Mucosa of gallbladder (tissue), 1 donor: ENCODE results near the gene NIPSNAP2. TPM values are rescaled to one million over a fixed set of nuclear protein-coding genes. Genes with fewer than 3 reads are reported as not detected.
"Not testable (repeated sequence)": the region's sequence is repeated elsewhere in the genome, so short reads cannot be mapped to it uniquely, and the experiment has no call there.

Experiments
- DNase-seq: peaks from one replicate; pipeline ENCODE4 v3.0.0-alpha.2; 2020; ENCODE audit warnings: low spot score
- total RNA-seq: library from RNA; stranded (reverse); gene quantifications from one replicate; pipeline ENCODE4 v1.2.1, GENCODE V29; 2021
- donor health status: DM: no; HTN: no; CAD: no.

The NIPSNAP2 gene
- total RNA-seq, 1 donor from 2014 or later: 45.3 TPM

- DNase-seq: no peak
These were observed 11.7 kb downstream of the NIPSNAP2 start for GRCh38 chr7:55975988-55976633.

GRCh38 chr7:55977831-55978230 lies 13.4 kb downstream of the NIPSNAP2 start:
- DNase-seq: no peak

- DNase-seq: no peak
These were observed 15.9 kb downstream of the NIPSNAP2 start for GRCh38 chr7:55980266-55980665.

GRCh38 chr7:55983537-55983936 lies 19.2 kb downstream of the NIPSNAP2 start:
- no peak for DNase-seq

GRCh38 chr7:55992346-55992745 lies 28.0 kb downstream of the NIPSNAP2 start:
- no peak for DNase-seq

- DNase-seq: no peak
These were observed 32.6 kb downstream of the NIPSNAP2 start for GRCh38 chr7:55996856-55997500.

- DNase-seq: no peak
These were observed 39.4 kb downstream of the NIPSNAP2 start for GRCh38 chr7:56003749-56004148.

GRCh38 chr7:56007167-56007652 lies 42.8 kb downstream of the NIPSNAP2 start:
- DNase-seq: no peak

- DNase-seq: no peak
These were observed 43.5 kb downstream of the NIPSNAP2 start for GRCh38 chr7:56007891-56008290.

GRCh38 chr7:56009695-56010094 lies 45.3 kb downstream of the NIPSNAP2 start:
- DNase-seq: peak; percentile 51

GRCh38 chr7:56017015-56017414 lies 52.6 kb downstream of the NIPSNAP2 start:
- not testable (repeated sequence) for DNase-seq

- DNase-seq: no peak
These were observed 55.1 kb downstream of the NIPSNAP2 start for GRCh38 chr7:56019501-56019900.

- DNase-seq: no peak
These were observed 59.1 kb downstream of the NIPSNAP2 start for GRCh38 chr7:56023500-56023899.

- DNase-seq: no peak
These were observed 62.2 kb downstream of the NIPSNAP2 start for GRCh38 chr7:56026538-56026937.

GRCh38 chr7:56028942-56029630 lies 64.7 kb downstream of the NIPSNAP2 start:
- peak; percentile 32 for DNase-seq

- DNase-seq: no peak
These were observed 66.0 kb downstream of the NIPSNAP2 start for GRCh38 chr7:56030340-56030739.

- not testable (repeated sequence) for DNase-seq
These were observed 67.2 kb downstream of the NIPSNAP2 start for GRCh38 chr7:56031556-56031955.

GRCh38 chr7:56032578-56032977 lies 68.2 kb downstream of the NIPSNAP2 start:
- DNase-seq: not testable (repeated sequence)

GRCh38 chr7:56033671-56034432 lies 69.5 kb downstream of the NIPSNAP2 start:
- DNase-seq: peak; percentile 67

- DNase-seq: no peak
These were observed 76.3 kb downstream of the NIPSNAP2 start for GRCh38 chr7:56040730-56041129.

GRCh38 chr7:56045758-56046157 lies 81.4 kb downstream of the NIPSNAP2 start:
- not testable (repeated sequence) for DNase-seq
